ENCODE results near the gene HBZ.
"Not testable (repeated sequence)": the region's sequence is repeated elsewhere in the genome, so short reads cannot be mapped to it uniquely, and the experiment has no call there.

HBZ gene

DNA sequence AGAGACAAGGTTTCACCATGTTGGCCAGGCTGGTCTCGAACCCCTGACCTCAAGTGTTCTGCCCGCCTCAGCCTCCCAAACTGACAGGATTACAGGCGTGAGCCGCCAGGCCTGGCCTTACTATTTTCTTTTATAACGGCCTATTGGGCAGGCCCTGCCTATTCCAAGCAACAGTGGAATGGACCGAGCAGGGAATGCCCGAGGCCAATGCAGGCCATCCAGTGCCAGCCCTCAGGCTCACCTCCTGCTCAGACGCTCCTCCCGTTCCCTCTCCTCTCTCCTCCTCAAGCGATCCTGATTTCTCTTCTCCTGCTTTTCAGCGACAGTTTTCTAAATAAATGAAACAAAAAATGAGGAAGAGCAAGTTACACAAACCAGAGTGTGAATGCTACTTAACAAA is 40.2 kb downstream of the HBZ start:
- no peak for DNase-seq (ENCODE audit: low read depth, low spot score)
- in situ Hi-C loops (cut with HindIII; ENCODE audit: low sequenced_read_pairs), result no loop called here
- TF ChIP-seq, protein P1, sequence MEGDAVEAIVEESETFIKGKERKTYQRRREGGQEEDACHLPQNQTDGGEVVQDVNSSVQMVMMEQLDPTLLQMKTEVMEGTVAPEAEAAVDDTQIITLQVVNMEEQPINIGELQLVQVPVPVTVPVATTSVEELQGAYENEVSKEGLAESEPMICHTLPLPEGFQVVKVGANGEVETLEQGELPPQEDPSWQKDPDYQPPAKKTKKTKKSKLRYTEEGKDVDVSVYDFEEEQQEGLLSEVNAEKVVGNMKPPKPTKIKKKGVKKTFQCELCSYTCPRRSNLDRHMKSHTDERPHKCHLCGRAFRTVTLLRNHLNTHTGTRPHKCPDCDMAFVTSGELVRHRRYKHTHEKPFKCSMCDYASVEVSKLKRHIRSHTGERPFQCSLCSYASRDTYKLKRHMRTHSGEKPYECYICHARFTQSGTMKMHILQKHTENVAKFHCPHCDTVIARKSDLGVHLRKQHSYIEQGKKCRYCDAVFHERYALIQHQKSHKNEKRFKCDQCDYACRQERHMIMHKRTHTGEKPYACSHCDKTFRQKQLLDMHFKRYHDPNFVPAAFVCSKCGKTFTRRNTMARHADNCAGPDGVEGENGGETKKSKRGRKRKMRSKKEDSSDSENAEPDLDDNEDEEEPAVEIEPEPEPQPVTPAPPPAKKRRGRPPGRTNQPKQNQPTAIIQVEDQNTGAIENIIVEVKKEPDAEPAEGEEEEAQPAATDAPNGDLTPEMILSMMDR (IDR thresholded peaks at IDR 0.05; ENCODE audit: low read depth, low read length), result no peak
- H3K4me3 ChIP-seq (ENCODE audit: low read depth, low read length), result no peak overlapping the region

DNA sequence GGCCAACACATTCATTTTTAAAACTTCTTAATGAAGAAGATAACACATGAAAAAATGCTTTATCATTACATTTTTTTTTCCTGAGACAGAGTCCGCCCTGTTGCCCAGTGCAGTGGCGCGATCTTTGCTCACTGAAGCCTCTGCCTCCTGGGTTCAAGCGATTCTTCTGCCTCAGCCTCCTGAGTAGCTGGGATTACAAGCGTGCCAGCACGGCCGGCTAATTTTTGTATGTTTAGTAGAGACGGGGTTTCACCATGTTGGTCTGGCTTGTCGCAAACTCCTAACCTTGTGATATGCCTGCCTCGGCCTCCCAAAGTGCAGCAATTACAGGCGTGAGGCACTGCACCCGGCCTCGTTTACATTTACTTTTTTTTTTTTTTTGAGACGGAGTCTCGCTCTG is 41.0 kb downstream of the HBZ start:
- TF ChIP-seq, protein P1 (IDR thresholded peaks at IDR 0.05; ENCODE audit: low read depth, low read length), result no peak
- DNase-seq (ENCODE audit: low read depth, low spot score), result no peak
- in situ Hi-C loops (cut with HindIII; ENCODE audit: low sequenced_read_pairs), result no loop called here
- H3K4me3 ChIP-seq (ENCODE audit: low read depth, low read length), result no peak overlapping the region

DNA sequence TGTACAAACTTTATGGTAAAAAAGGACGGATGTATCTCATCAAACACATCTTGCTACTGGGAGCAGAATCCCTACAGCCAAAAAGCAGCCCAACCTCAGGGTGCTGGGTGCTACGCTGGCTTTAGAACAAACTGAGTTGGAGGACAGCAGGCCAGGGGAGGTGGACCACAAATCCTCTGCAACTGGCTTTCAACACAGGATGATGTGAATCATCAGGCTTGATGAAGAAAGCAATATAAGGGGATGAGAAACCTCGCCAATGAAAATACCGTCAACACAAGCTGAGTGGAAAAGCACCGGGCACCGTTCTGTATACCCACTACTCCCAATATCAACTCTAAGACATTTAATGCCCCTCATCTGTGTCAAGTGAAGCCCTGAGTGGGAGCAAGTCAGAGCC is 42.1 kb downstream of the HBZ start:
- in situ Hi-C loops (cut with HindIII; ENCODE audit: low sequenced_read_pairs), result no loop called here
- TF ChIP-seq, protein P1 (IDR thresholded peaks at IDR 0.05; ENCODE audit: low read depth, low read length), result no peak
- H3K4me3 ChIP-seq (ENCODE audit: low read depth, low read length), result no peak overlapping the region
- peak; percentile 19 for DNase-seq (ENCODE audit: low read depth, low spot score)

DNA sequence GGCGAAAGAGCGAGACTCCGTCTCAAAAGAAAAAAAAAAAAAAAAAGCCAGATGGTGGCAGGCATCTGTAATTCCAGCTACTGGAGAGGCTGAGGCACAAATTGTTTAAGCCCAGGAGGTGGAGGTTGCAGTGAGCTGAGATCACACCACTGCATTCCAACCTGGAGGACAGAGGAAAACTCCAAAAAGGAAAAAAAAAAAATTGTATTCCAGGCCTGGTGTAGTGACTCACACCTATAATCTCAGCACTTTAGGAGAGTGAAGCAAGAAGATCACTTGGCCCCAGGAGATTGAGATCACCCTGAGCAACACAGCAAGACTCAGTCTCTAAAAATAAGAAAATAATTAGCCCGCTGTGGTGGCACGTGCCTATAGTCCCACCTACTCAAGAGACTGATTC is 47.9 kb downstream of the HBZ start:
- peak; percentile 24 for DNase-seq (ENCODE audit: low read depth, low spot score)
- TF ChIP-seq, protein P1 (IDR thresholded peaks at IDR 0.05; ENCODE audit: low read depth, low read length), result no peak

DNA sequence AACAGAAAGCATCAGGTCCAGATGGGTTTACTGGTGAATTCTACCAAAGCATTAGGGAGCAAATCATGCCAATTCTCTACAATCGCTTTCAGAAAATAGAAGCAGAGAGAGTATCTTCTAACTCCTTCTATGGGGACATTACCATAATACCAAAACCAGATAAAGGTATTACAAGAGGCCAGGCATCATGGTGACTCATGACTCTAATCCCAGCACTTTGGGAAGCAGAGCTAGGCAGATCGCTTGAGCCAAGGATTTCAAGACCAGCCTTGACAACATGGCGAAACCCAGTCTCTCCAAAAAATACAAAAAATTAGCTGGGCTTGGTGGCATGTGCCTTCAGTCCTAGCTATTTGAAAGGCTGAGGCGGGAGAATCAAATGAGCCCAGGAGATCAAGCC is 50.8 kb downstream of the HBZ start:
- DNase-seq (ENCODE audit: low read depth, low spot score), result no peak

More for the DNA sequence above, 47.9 kb downstream of the HBZ start:
- H3K4me3 ChIP-seq (ENCODE audit: low read depth, low read length), result no peak overlapping the region
- in situ Hi-C loops (cut with HindIII; ENCODE audit: low sequenced_read_pairs), result no loop called here

DNA sequence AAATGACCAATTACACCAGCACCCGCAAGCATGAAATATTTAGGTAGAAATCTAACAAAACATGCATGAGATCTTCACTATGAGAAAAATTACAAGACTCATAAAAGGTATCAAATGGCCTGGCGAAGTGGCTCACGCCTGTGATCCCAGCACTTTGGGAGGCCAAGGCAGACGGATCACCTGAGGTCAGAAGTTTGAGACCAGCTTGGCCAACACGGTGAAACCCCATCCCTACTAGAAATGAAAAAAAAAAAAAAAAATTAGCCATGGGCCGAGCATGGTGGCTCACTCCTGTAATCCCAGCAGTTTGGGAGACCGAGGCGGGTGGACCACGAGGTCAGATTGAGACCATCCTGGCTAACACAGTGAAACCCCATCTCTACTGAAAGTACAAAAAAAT is 51.6 kb downstream of the HBZ start:
- DNase-seq (ENCODE audit: low read depth, low spot score); H3K4me3 ChIP-seq (ENCODE audit: low read depth, low read length); in situ Hi-C loops (cut with HindIII; ENCODE audit: low sequenced_read_pairs): not testable (repeated sequence)

More for the DNA sequence above, 50.8 kb downstream of the HBZ start:
- in situ Hi-C loops (cut with HindIII; ENCODE audit: low sequenced_read_pairs), result no loop called here
- H3K4me3 ChIP-seq (ENCODE audit: low read depth, low read length), result no peak overlapping the region
- TF ChIP-seq, protein P1 (IDR thresholded peaks at IDR 0.05; ENCODE audit: low read depth, low read length), result no peak

Measured in astrocyte of the spinal cord (primary cell).